NCI-H446 (cell line): ENCODE results near the gene PHACTR3.
A peak's percentile ranks its signal among the peaks of the same experiment; 100 is the strongest.

ENCODE experiments used
- DNase-seq, 2 experiments: peaks; one replicate each; lab custom pipeline; 2025; lab: John Stamatoyannopoulos, UW

Gene PHACTR3

DNA sequence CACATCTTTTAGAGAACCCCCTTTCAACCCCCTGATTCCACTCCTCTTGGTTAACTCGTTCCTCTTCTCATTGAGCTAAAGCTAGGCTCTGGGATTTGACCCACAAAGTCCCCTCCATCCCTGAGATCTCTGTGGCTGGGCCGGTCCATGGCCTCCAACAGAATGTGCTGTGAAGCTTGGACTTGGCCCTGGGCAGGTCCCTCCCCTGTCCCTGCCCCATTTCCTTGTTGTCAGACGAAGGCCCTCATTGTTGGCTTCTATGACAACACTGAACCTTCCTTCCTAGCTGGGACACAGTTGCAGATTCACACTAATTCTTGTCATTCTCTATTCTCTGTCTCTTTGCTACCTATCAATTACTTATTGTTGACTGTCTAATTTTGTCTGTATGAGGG, 173.0 kb downstream of the PHACTR3 start:
- DNase-seq = no peak

DNA sequence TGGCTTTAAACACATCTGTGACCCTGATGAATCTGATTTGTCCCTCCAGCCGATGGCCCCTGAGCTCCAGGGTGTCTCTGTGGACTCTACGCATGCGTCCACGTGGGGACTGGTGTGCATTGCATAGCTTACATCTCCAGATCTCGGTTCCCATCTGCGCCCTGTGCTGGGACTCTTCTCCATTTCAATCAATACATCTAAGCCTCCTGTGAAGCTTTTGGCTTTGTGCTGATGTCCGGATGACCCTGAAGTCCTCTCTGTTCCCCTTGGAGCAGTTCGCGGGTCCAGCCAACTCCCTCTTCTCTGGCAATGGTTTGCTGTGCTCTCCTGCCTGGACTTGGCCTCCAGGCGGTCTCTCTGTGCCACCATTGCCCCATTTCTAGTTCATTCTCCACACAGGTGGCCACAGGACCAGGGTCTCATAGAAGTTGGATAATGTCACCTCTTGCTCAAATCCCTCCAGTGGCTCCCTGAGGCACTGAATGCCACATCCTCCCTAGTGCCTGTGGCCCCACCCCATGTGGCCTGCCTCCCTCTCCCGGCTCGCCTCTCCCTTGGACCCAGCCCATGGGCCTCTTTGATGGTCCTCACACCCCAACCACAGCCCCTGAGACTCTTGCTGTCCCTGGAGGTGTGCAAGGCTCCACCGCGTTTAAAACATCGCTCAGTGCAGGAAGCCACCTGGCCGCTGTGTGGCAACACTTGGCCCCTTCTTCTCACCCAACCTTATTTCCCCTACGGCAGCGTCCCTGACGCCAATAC, 173.7 kb downstream of the PHACTR3 start:
- DNase-seq = no peak

- no peak for DNase-seq
Measured at GRCh38 chr20:59778615-59779200, 174.4 kb downstream of the PHACTR3 start.

DNA sequence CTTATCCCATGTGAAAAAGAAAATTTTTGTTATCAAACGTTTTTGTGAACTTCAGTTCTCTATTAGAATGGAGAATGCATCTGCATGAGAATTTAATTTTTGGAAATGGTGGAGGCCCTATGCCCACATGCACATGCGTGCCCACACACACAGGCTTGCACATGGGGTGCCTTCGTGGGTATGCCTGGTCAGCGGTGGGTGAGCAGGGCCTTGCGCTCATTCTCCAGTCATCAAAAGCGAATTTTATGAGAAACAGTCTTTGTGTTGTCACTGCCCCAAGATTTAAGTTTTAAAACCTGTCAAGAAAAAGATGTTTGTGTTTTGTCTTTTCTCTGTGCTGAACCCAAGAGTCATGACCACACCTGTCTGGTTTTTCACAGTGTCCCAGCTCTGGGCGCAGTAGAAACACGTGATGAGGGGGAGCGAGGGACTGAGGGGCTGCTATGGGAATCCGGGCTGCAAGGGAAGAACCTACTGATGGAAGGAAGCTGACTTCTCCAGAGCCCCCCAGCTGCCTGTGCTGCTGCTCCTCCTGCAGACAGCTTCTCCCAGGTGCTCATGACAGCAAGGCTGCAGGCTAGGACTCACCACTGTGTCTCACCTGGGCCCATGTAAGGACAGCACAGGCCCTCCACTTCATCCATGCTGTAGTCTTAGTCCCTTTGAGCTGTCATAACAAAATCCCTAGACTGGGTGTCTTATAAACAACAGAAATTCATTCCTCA, 175.5 kb downstream of the PHACTR3 start:
- DNase-seq = no peak

GRCh38 chr20:59780494-59781185, 176.3 kb downstream of the PHACTR3 start:
- DNase-seq = no peak

- DNase-seq = no peak
Measured at GRCh38 chr20:59781226-59781625, 176.9 kb downstream of the PHACTR3 start.

DNA sequence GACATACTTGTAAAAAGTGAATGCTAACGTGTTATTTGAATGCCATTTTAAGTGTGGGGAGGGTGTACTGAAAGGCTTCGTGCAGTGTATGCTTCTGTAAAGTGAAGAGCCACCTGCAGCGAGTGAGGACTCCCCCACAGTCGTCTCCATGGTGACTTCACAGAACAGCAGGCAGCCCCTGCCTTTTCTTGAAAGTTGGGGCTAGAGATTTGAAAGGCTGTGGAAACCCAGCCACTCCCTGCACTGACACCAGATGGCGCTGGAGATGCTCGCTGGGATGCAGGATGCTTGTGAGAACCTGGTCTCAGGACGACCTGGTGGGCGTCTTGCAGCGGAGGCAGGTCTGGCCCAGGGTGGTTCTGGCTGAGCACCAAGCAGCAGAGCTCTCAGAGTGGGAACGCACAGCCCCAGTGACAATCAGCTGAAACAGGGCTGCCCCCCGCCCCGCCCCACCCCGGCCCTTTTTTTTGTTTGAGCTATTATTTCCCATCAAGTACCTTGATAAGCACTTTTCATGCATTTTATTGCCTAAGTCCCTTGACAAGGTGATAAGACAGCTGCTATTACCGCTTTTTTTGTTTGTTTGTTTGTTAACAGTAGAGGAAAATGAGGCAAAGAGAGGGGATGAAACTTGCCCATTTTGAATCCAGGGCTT, 178.8 kb downstream of the PHACTR3 start:
- peak; percentile 23 to 62 for DNase-seq

- no peak for DNase-seq
Measured at GRCh38 chr20:59783641-59784010, 179.3 kb downstream of the PHACTR3 start.

DNA sequence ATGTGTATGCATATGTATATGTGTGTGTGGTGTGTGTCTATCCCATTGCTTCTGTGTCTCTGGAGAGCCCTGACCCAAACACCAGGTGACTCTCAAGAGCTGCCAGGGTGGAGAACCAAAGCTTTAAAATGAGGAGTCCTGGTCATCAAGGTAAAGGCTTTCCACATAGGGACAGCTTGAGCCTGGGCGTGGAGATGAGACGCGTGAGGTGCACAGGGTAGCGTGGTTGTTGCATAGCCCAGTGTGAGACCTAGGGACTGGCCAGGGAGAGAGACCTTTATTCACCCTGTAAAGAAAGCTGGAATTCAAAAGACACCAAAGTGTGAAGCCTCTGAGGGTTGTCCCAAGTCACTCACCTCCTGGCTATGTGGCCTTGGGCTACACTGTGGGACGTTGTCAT, 180.0 kb downstream of the PHACTR3 start:
- no peak for DNase-seq

- DNase-seq = no peak
Measured at GRCh38 chr20:59784791-59785668, 180.7 kb downstream of the PHACTR3 start.

DNA sequence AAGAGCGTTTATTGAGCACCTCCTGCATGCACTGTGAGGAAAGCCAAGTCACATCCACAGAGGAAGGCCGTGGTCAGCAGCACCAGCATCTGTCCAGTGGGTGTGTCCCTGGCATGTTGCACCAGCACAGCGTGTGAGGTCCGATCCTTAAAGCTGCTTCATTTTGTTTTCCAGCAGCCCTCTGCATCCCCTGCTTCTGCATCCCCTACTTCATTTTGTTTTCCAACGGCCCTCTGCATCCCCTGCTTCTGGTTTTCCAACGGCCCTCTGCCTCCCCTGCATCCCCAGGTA, 181.3 kb downstream of the PHACTR3 start:
- no peak for DNase-seq

DNA sequence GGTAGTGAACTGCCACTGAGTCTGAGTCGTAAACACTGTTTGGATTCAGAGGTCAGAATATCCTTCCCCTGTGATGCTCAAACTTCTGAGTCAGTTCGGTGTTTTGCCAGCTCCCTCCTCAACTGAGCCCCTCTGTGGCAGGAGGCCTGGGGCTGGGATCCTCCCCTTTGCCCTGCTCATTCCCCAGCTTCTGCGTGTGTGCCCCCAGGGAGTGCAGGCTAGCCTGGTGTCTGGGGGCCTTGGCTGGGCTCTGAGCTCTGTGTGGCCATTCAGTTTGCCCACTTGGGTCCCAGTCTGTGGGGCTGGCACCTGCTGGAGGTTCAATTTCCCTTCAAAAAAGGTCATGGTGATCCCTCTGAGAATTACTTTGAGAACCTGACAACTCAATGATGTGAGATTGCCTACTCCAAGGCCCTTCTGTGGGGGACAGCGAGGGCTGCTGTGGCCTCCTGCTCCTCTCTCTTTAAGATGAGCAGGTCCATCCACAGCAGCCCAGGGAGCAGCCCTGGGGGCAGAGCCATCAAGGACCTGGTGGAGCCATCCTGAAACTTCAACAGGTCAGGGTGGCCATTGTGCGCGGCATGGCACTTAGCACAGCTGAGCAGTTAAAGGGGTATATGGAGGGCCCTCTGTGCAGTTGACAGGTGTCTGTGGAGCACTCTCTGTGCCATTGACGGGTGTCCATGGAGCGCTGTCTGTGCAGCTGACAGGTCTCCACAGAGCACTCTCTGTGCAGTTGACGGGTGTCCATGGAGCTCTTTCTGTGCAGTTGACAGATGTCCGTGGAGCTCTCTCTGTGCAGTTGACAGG, 181.9 kb downstream of the PHACTR3 start:
- no peak for DNase-seq

DNA sequence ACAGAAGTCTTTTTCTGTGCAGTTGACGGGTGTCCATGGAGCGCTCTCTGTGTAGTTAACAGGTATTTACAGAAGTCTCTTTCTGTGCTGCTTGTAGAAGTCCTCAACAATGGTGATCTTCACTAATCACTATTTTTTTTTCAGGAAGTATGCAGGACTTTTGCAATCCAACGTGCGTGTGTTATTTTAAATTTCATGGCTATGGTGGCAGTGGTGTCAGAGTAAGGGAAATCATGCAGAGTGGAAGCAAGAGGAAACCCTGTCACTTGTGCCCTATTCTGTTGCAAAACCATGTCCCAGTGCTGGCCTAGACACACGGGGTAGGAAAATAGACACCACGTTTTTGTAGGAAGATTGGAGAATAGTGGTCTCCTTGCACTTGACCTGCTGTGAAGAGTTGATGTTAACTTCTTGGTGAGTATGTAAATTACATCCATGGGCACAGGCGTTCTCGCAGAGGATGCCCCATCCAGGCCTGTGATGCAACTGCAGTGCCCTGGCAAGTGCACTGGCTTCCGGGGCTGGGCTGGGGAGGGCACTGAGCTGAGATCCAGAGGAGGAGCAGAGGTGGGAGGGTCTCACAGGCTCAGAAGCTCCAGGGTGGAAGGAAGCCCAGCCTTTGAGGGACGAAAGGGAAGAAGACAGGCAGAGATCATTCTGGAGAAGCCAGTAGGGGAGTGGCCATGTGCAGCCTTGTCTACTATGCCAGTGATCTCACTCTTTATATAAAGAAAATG, 182.6 kb downstream of the PHACTR3 start:
- DNase-seq = no peak

- no peak for DNase-seq
Measured at GRCh38 chr20:59787538-59787890, 183.2 kb downstream of the PHACTR3 start.

DNA sequence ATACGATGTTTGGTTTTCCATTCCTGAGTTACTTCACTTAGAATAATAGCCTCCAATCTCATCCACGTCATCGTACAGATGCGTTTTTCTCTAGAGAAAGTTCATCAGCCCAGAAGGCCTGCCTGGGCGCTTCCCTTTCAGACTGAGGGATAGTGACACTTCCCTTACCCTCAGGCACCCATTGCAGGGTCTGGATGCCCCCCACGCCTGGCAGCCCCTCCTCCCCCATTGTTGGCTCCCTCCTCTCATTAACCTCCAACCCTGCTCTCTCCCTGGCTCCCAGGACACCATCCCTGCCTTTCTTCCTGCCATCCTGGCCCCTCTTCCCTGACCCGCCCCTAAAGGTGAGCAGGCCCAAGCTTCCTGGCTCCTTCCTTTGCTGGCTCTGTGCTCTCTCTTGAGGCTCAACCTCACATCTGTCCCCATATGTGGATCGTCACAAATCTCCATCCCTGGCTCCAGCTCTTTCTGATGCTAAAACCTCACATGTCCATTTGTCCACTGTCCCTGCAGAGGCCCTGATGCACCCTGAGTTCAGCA, 183.9 kb downstream of the PHACTR3 start:
- no peak for DNase-seq

- no peak for DNase-seq
Measured at GRCh38 chr20:59788811-59789397, 184.6 kb downstream of the PHACTR3 start.

- DNase-seq = no peak
Measured at GRCh38 chr20:59789686-59790085, 185.3 kb downstream of the PHACTR3 start.

GRCh38 chr20:59790346-59790745, 186.0 kb downstream of the PHACTR3 start:
- no peak for DNase-seq

GRCh38 chr20:59792300-59792699, 188.0 kb downstream of the PHACTR3 start:
- DNase-seq = no peak
